Measurements from ENCODE around the gene KLHL6. TPM values are rescaled to one million over a fixed set of nuclear protein-coding genes. Genes with fewer than 3 reads are reported as not detected.

Gene KLHL6
- total RNA-seq, 4 donors from 2014 or later, result 0.26 to 2.0 (median 1.6) TPM

DNA sequence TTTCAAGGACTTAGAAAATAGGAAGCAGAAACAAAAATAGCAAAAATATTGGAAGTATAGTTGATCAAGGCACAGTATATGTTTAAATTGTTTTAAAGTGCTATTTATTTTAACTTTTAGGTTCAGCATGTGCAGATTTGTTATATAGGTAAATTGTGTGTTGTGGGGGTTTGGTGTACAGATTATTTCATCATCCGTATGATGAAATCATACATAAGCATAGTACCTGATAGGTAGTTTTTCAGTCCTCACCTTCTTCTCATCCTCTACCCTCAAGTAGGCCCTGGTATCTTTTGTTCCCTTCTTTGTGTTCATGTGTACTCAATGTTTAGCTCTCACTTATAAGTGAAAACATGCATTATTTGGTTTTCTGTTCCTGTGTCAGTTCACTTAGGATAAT lies 50.9 kb downstream of the KLHL6 start:
- Histone ChIP-seq H3K9me3 (no peaks in the 10 kb centered on the region), H3K4me3 (no peak overlapping the region), H3K27me3 (no peaks in the 10 kb centered on the region), H3K27ac (no peak overlapping the region), H3K4me1 (no peaks in the 10 kb centered on the region), H3K36me3 (no peaks in the 10 kb centered on the region)
- intact Hi-C loops (cut with DNase I; ENCODE audit: low total_unique reads), result no loop called here
- no peak for DNase-seq
- TF ChIP-seq POLR2A (IDR thresholded peaks at IDR 0.05), result no peak
- TF ChIP-seq, protein P1, sequence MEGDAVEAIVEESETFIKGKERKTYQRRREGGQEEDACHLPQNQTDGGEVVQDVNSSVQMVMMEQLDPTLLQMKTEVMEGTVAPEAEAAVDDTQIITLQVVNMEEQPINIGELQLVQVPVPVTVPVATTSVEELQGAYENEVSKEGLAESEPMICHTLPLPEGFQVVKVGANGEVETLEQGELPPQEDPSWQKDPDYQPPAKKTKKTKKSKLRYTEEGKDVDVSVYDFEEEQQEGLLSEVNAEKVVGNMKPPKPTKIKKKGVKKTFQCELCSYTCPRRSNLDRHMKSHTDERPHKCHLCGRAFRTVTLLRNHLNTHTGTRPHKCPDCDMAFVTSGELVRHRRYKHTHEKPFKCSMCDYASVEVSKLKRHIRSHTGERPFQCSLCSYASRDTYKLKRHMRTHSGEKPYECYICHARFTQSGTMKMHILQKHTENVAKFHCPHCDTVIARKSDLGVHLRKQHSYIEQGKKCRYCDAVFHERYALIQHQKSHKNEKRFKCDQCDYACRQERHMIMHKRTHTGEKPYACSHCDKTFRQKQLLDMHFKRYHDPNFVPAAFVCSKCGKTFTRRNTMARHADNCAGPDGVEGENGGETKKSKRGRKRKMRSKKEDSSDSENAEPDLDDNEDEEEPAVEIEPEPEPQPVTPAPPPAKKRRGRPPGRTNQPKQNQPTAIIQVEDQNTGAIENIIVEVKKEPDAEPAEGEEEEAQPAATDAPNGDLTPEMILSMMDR (IDR thresholded peaks at IDR 0.05), result no peak

DNA sequence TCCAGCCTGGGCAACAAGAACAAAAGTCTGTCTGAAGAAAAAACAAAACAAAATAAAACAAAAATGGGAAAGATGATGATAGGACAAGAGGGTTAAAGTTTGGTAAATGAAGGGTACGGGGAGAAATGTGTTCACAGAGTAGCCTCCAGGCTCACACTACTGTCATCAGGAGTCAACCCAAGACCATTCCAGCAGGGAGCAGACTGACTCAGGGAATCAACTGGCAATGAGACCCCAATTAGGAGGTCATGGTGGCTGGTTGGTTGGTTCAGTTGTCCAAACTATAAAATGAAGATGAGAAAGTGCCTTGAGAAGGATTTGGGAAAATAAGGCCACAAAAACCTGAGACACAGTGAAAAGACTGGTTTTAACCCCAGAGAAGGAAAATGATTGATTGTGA lies 51.8 kb downstream of the KLHL6 start:
- H3K9me3 ChIP-seq, result no peaks in the 10 kb centered on the region
- H3K4me1 ChIP-seq, result no peaks in the 10 kb centered on the region
- intact Hi-C loops (cut with DNase I; ENCODE audit: low total_unique reads), result no loop called here
- no peak for TF ChIP-seq POLR2A (IDR thresholded peaks at IDR 0.05)
- TF ChIP-seq, protein P1 (IDR thresholded peaks at IDR 0.05), result no peak
- no peaks in the 10 kb centered on the region for H3K36me3 ChIP-seq
- DNase-seq, result no peak
- H3K27ac ChIP-seq, result no peak overlapping the region
- H3K4me3 ChIP-seq, result no peak overlapping the region
- H3K27me3 ChIP-seq, result no peaks in the 10 kb centered on the region

DNA sequence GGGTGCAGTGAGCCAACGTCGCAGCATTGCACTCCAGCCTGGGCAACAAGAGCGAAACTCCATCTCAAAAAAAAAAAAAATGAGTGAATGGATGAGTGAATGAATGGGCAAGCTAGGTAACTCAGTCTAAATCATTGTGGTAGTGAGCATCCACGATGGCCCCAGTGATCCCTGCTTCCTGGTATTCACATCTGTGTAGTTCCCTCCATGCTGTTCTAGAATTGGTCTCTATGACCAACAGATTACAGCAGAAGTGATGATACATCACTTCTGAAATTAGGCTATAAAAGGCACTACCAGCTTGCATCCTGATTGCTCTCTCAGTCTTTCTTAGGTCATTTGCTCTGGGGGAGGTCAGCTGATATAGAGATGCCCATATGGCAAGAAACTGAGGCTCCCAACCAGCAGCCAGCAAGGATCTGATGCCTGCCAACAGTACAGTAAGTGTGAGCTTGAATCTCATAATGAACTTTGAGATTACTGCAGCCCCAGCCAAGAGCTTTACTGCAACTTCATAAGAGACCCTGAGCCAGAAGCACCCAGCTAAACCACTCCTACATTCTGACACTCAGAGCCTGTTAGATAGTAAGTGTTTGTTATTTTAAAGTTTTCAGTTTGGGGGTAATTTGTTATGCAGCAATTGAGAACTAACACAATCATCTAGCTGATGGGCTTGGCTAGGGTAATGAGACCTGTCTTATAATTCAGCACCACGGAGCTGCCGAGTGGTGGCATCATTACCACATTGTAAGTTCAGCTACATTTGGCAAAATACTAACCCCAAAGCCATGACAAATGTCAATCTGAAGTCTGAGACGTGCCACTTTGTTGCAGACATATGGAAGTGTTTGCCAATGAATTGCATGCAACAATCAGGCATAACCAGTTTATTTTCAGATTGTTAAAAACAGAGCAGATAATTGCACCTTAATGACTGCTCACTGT lies 53.0 kb downstream of the KLHL6 start:
- TF ChIP-seq, protein P1 (IDR thresholded peaks at IDR 0.05), result no peak
- no peak for TF ChIP-seq POLR2A (IDR thresholded peaks at IDR 0.05)
- H3K4me3 ChIP-seq, result no peak overlapping the region
- no peaks in the 10 kb centered on the region for H3K4me1 ChIP-seq
- H3K27ac ChIP-seq, result no peak overlapping the region
- no peaks in the 10 kb centered on the region for H3K27me3 ChIP-seq
- H3K9me3 ChIP-seq, result no peaks in the 10 kb centered on the region
- intact Hi-C loops (cut with DNase I; ENCODE audit: low total_unique reads), result no loop called here
- no peaks in the 10 kb centered on the region for H3K36me3 ChIP-seq
- no peak for DNase-seq

DNA sequence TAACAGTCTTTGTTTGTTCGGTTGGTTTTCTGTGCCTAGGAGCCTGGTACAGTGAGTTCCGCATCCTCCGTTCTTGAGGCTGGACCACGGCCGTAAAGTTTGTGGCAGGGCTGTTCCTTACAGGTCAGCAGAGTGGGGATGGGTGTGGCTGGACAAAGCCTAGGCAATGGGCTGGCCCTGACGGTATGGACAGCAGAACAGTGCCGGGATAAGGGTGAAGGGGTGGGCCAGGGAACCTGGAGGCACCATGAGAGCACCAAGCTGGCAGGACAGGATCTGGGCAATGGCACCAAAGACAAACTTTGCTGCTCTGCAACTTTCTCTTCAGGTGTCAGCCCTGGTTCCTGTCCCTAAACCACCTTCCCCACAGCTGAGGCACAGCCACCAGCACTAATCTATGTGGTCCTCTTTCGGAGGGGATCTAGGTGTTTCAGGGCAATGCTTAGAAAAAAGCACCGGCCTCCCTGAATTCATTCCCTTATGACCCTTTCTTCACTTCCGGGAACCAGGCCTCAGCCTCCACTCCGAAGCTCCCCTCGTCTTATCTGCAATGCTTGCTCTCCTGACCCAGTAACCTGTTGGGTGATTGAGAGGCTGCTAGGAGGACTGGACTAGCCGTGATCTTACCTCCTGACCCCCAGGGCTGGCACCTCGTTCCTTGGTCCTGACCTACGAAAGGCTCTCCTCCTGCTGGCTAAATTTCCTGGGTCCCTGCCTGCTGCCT lies 54.4 kb downstream of the KLHL6 start:
- Histone ChIP-seq H3K27me3 (no peaks in the 10 kb centered on the region), H3K9me3 (no peaks in the 10 kb centered on the region), H3K4me1 (no peaks in the 10 kb centered on the region), H3K4me3 (no peak overlapping the region), H3K36me3 (no peaks in the 10 kb centered on the region), H3K27ac (no peak overlapping the region)
- intact Hi-C loops (cut with DNase I; ENCODE audit: low total_unique reads), result no loop called here
- DNase-seq, result no peak
- TF ChIP-seq, protein P1 (IDR thresholded peaks at IDR 0.05), result no peak

DNA sequence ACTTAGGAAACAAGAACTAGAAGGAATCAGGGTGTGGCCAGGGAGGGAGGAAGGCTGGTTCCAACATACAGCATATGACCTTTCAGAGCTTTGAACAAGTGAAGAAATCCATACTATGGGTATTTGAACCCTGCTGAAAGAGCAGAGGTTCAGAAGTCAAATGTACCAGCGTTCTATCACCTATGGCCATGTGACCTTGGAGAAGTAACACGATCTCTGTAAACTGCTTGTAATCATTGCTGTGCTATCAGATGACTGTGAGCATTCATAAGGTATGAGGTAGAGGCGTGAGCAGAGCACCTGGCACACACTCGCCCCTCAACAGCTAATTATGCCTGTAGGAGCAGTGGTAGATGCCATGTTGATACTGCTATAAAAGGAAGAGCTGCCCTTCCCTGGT lies 55.2 kb downstream of the KLHL6 start:
- H3K27me3 ChIP-seq, result no peaks in the 10 kb centered on the region
- H3K4me3 ChIP-seq, result no peak overlapping the region
- TF ChIP-seq, protein P1 (IDR thresholded peaks at IDR 0.05), result no peak
- TF ChIP-seq POLR2A (IDR thresholded peaks at IDR 0.05), result no peak
- no peak overlapping the region for H3K27ac ChIP-seq
- H3K9me3 ChIP-seq, result no peaks in the 10 kb centered on the region
- H3K4me1 ChIP-seq, result no peaks in the 10 kb centered on the region
- DNase-seq, result no peak
- no peaks in the 10 kb centered on the region for H3K36me3 ChIP-seq
- intact Hi-C loops (cut with DNase I; ENCODE audit: low total_unique reads), result no loop called here
